ENCODE results near the gene ALX4. TPM values are rescaled to one million over a fixed set of nuclear protein-coding genes. Genes with fewer than 3 reads are reported as not detected.

The ALX4 gene
- total RNA-seq, 1 donor from 2014 or later = not detected

DNA sequence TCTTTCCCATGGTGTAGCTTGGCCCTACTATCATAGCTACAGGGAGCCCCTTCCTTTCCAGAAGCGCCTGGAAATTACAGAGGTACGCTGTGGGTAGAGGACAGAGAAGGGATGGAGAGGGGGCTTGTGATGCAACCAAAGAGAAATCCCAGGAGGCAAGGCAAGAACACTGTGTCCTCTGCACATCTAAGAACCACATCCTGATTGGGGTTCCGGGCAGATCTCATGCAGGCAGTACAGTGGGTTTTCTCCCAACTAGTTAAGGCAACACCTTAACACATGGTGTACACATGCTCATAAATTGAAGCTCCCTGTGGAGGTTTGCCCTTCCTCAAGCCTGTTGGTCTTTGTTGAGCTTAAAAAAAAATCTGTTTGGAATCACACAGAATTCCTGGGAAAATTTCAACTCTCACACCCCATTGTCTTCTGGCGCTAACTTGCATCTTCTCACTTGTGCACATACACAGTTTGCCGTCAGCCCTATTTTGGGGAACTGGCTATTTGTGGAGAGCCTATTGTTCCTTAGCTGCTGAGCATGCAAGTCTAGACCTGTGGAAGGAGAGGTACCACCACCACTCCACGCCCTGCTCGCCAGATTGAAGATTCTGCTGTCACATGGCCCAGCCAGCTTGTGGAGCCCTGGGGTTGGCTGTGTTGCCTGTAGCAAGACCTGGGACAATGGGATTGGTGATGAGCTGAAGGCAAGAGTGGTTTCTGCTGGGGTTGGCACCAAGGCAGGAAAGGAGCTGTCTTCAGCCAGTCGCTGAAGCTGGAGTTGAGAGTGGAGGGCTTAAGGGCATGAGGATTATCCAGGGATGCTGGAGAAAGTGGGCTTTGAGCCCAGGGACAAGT lies 52.4 kb downstream of the ALX4 start:
- TF ChIP-seq, protein P1, sequence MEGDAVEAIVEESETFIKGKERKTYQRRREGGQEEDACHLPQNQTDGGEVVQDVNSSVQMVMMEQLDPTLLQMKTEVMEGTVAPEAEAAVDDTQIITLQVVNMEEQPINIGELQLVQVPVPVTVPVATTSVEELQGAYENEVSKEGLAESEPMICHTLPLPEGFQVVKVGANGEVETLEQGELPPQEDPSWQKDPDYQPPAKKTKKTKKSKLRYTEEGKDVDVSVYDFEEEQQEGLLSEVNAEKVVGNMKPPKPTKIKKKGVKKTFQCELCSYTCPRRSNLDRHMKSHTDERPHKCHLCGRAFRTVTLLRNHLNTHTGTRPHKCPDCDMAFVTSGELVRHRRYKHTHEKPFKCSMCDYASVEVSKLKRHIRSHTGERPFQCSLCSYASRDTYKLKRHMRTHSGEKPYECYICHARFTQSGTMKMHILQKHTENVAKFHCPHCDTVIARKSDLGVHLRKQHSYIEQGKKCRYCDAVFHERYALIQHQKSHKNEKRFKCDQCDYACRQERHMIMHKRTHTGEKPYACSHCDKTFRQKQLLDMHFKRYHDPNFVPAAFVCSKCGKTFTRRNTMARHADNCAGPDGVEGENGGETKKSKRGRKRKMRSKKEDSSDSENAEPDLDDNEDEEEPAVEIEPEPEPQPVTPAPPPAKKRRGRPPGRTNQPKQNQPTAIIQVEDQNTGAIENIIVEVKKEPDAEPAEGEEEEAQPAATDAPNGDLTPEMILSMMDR (IDR thresholded peaks at IDR 0.05; ENCODE audit: unreplicated experiment) = no peak
- Mint-ChIP-seq H3K36me3 (ENCODE audit: low read depth, unreplicated experiment) (peaks cover 7% of the 10 kb centered on the region), H3K9me3 (ENCODE audit: unreplicated experiment) (peaks cover 3% of the 10 kb centered on the region), H3K4me1 (ENCODE audit: unreplicated experiment) (no peaks in the 10 kb centered on the region), H3K27me3 (ENCODE audit: unreplicated experiment) (peaks cover 4% of the 10 kb centered on the region), H3K27ac (ENCODE audit: unreplicated experiment) (no peak overlapping the region), H3K4me3 (ENCODE audit: unreplicated experiment) (no peak overlapping the region)
- DNase-seq (ENCODE audit: low spot score) = no peak

DNA sequence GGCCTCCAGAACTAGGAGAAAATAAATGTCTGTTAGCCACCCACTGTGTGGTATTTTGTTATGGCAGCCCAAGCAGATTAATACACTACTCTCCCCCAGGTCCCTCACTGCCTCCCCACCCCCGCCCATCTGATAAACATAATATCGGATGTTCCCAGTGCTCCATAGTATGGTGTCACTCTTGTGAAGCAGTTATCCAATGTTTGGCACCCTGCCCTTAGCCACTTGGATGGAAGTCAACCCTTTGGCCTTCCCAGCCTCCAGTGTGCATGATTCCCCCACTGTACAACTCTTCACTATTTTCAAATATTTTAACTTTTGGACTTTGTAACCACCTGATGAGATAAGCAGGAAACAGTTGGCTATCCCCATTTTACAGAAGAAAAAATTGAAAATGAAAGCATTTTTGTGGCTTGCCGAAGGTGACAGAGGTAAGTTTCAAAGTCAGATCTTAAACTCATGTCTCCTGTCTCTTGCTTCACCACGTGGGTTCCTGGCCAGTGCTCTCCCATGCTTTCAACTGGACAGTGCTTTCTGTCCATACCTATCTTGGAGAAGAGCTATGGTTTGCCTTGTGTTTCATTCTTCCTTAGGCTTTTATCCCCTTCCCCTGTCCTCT lies 53.2 kb downstream of the ALX4 start:
- peaks cover 15% of the 10 kb centered on the region for H3K36me3 Mint-ChIP-seq (ENCODE audit: low read depth, unreplicated experiment)
- no peak for DNase-seq (ENCODE audit: low spot score)
- TF ChIP-seq, protein P1 (IDR thresholded peaks at IDR 0.05; ENCODE audit: unreplicated experiment) = no peak
- H3K4me1 Mint-ChIP-seq (ENCODE audit: unreplicated experiment) = no peaks in the 10 kb centered on the region
- no peak overlapping the region for H3K4me3 Mint-ChIP-seq (ENCODE audit: unreplicated experiment)
- peaks cover 4% of the 10 kb centered on the region for H3K27me3 Mint-ChIP-seq (ENCODE audit: unreplicated experiment)
- no peak overlapping the region for H3K27ac Mint-ChIP-seq (ENCODE audit: unreplicated experiment)
- H3K9me3 Mint-ChIP-seq (ENCODE audit: unreplicated experiment) = peaks cover 11% of the 10 kb centered on the region

DNA sequence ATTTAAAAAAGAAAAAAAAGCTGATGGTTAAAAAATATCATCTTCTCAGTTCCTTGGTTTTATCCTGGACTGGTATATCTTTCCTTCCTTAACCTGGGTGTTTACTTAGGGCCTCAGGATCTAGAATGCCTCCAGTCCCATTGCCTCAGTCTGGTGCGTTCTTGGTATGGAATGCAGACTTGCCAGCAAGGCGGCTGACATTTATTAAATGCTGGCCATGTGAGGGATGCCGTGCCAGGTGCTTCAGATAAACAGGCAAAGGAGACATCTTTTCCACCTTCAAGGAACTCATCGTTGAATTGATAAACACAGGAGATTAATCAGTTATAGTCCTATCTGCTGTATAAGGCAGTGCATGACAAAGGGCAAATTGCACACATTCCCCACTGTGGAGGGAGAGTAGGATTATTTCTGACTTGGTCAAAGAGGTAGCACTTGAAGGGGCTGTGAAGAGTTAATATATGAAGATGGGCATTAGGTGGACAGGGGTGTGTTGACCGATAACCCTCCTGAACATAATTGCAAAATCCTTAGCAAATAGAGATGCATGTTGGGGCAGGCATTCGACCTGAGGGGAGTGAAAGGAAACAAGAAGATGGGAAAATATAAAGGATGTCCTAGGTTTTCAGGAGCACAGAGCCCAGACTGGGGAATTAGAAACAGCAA lies 54.4 kb downstream of the ALX4 start:
- Mint-ChIP-seq H3K9me3 (ENCODE audit: unreplicated experiment) (peaks cover 13% of the 10 kb centered on the region), H3K27me3 (ENCODE audit: unreplicated experiment) (peaks cover 4% of the 10 kb centered on the region), H3K36me3 (ENCODE audit: low read depth, unreplicated experiment) (peaks cover 22% of the 10 kb centered on the region), H3K27ac (ENCODE audit: unreplicated experiment) (no peak overlapping the region), H3K4me1 (ENCODE audit: unreplicated experiment) (no peaks in the 10 kb centered on the region), H3K4me3 (ENCODE audit: unreplicated experiment) (no peak overlapping the region)
- DNase-seq (ENCODE audit: low spot score) = no peak
- TF ChIP-seq, protein P1 (IDR thresholded peaks at IDR 0.05; ENCODE audit: unreplicated experiment) = no peak

DNA sequence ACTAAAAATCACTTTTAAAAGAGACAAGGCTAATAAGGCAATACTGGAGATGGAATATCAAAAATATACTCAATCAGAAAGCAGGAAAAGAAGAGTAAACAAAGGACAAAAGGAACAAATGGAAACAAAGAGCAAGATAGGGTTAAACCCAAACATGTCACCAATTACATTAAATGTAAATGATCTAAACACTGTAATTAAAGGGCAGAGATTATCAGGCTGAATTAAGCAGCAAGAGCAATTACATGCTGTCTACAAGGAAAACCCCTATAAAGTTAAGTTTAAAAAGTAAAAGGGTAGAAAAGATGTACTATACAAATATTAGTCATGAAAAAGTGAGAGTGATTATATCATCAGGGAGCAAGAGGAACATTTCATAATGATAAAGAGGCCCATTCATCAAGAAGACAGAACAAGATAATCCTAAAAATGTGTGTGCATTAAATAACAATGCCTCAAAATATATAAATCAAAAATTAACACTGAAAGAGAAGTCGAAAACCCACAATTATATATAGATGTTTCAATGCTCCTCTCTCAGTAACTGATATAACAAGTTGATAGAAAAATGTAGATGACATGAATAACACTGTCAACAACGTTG lies 56.8 kb downstream of the ALX4 start:
- no peak for DNase-seq (ENCODE audit: low spot score)
- Mint-ChIP-seq H3K4me1 (ENCODE audit: unreplicated experiment) (no peaks in the 10 kb centered on the region), H3K36me3 (ENCODE audit: low read depth, unreplicated experiment) (peaks cover 19% of the 10 kb centered on the region), H3K27ac (ENCODE audit: unreplicated experiment) (no peak overlapping the region), H3K9me3 (ENCODE audit: unreplicated experiment) (peaks cover 13% of the 10 kb centered on the region), H3K27me3 (ENCODE audit: unreplicated experiment) (peaks cover 4% of the 10 kb centered on the region), H3K4me3 (ENCODE audit: unreplicated experiment) (no peak overlapping the region)
- TF ChIP-seq, protein P1 (IDR thresholded peaks at IDR 0.05; ENCODE audit: unreplicated experiment) = no peak

Measured in endothelial cell (in vitro differentiated cells).